ENCODE data around the gene DENND6B.

The DENND6B gene

GRCh38 chr22:50303848-50304527 is 22.8 kb downstream of the DENND6B start:
- no peak for DNase-seq (ENCODE audit: low read depth)

GRCh38 chr22:50303515-50303847 is 23.3 kb downstream of the DENND6B start:
- no peak for DNase-seq (ENCODE audit: low read depth)

- DNase-seq (ENCODE audit: low read depth) = no peak
Observed at GRCh38 chr22:50302564-50302963, 24.2 kb downstream of the DENND6B start.

- peak; percentile 62 for DNase-seq (ENCODE audit: low read depth)
Observed at GRCh38 chr22:50302041-50302541, 24.7 kb downstream of the DENND6B start.

- no peak for DNase-seq (ENCODE audit: low read depth)
Observed at GRCh38 chr22:50301581-50301991, 25.2 kb downstream of the DENND6B start.

- no peak for DNase-seq (ENCODE audit: low read depth)
Observed at GRCh38 chr22:50300620-50301257, 26.1 kb downstream of the DENND6B start.

GRCh38 chr22:50299785-50300619 is 26.8 kb downstream of the DENND6B start:
- DNase-seq (ENCODE audit: low read depth) = no peak

GRCh38 chr22:50298937-50299784 is 27.7 kb downstream of the DENND6B start:
- DNase-seq (ENCODE audit: low read depth) = no peak

- no peak for DNase-seq (ENCODE audit: low read depth)
Observed at GRCh38 chr22:50298266-50298637, 28.6 kb downstream of the DENND6B start.

GRCh38 chr22:50297510-50298265 is 29.1 kb downstream of the DENND6B start:
- DNase-seq (ENCODE audit: low read depth) = no peak

- no peak for DNase-seq (ENCODE audit: low read depth)
Observed at GRCh38 chr22:50296658-50297490, 29.9 kb downstream of the DENND6B start.

GRCh38 chr22:50294319-50294656 is 32.5 kb downstream of the DENND6B start:
- DNase-seq (ENCODE audit: low read depth) = no peak

GRCh38 chr22:50293441-50294318 is 33.1 kb downstream of the DENND6B start:
- peak; percentile 84 for DNase-seq (ENCODE audit: low read depth)

GRCh38 chr22:50292643-50293440 is 34.0 kb downstream of the DENND6B start:
- peak; percentile 48 for DNase-seq (ENCODE audit: low read depth)

- DNase-seq (ENCODE audit: low read depth) = no peak
Observed at GRCh38 chr22:50289942-50290630, 36.7 kb downstream of the DENND6B start.

GRCh38 chr22:50289151-50289941 is 37.5 kb downstream of the DENND6B start:
- no peak for DNase-seq (ENCODE audit: low read depth)

GRCh38 chr22:50287731-50288130 is 39.1 kb downstream of the DENND6B start:
- no peak for DNase-seq (ENCODE audit: low read depth)

Measured in amniotic epithelial cell (primary cell).